ENCODE measurements around the gene BROX.
"Not testable (repeated sequence)": the region's sequence is repeated elsewhere in the genome, so short reads cannot be mapped to it uniquely, and the experiment has no call there.

Gene BROX

DNA sequence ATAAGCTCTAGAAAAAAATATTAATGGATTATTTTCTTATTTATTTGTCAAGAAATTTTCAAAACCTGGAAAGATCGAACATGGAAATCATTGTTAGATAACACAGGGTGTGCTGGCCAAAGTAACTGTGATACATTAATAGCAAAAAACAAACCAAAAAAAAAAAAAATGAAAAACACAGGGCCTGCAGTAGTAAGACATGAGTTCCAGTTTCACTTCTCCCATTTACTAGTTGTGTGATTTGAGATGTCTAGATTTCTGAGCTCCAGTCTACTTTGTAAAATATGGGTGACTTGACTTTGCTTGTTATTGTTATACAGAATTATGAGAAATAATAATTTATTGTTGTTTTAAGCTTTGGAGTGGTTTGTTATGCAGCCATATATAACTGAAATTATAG is 38.3 kb downstream of the BROX start:
- Mint-ChIP-seq H3K4me3 (no peak overlapping the region), H3K27ac (no peak overlapping the region), H3K9me3 (no peaks in the 10 kb centered on the region), H3K4me1 (no peaks in the 10 kb centered on the region), H3K27me3 (peaks cover 10% of the 10 kb centered on the region)
- ATAC-seq (no peak), DNase-seq (no peak)

DNA sequence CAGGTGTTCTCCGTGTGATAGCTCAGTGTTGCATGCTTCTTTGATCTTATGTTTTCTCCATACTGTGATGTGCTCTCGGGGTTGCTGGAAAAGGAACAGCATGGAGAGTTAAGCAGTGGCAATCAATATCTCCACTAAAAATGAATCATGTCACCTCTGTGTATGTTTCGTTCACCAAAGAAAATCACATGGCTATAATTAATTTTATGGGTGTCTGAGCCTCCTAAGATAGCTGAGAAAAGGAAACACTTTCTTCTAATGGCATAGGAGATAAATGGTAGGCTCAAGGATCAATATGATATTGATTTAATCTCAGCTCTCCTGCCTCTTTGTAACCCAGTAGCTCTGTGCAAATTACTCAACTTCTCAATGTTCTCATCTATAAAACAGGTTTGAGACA is 38.9 kb downstream of the BROX start:
- no peaks in the 10 kb centered on the region for H3K4me1 Mint-ChIP-seq
- DNase-seq: no peak
- H3K27me3 Mint-ChIP-seq: peaks cover 16% of the 10 kb centered on the region
- H3K9me3 Mint-ChIP-seq: no peaks in the 10 kb centered on the region
- H3K4me3 Mint-ChIP-seq: no peak overlapping the region
- H3K27ac Mint-ChIP-seq: no peak overlapping the region
- ATAC-seq: no peak

DNA sequence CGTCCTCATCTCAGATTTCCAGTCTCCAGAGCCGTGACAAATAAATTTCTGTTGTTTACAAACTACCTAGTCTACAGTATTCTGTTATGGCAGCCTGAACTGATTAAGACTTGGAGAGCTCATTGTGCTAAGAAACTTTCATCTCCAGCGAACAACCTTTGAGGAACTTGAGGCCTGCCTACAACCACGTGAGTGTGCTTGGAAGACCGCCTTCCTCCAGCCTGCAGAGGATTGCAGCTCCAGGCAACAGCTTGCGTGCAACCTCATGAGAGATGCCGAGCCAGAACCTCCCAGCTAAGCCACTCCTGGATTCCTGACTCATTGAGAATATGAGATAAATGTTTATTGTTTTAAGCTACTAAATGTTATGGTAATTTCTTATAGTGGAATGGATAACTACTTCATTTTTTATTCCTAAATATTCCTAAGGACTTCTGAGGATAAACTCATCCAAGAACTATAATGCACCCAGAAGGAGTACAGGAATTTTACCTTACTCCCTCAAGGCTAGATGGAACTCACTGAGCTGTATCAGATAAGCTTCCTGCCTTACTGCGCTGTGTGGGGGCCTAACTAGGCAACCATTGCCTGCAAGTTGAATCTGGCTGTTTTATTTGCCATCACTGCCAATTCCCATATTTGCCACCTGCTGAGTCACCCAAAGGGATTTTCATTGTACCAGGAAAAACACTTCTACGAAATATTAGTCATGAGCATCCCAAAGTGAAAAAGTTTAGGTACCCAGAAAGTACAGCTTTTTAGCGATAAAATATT is 42.2 kb downstream of the BROX start:
- no peak for ATAC-seq
- no peak overlapping the region for H3K4me3 Mint-ChIP-seq
- peaks cover 11% of the 10 kb centered on the region for H3K27me3 Mint-ChIP-seq
- no peak for DNase-seq
- no peak overlapping the region for H3K27ac Mint-ChIP-seq
- no peaks in the 10 kb centered on the region for H3K9me3 Mint-ChIP-seq
- no peaks in the 10 kb centered on the region for H3K4me1 Mint-ChIP-seq

DNA sequence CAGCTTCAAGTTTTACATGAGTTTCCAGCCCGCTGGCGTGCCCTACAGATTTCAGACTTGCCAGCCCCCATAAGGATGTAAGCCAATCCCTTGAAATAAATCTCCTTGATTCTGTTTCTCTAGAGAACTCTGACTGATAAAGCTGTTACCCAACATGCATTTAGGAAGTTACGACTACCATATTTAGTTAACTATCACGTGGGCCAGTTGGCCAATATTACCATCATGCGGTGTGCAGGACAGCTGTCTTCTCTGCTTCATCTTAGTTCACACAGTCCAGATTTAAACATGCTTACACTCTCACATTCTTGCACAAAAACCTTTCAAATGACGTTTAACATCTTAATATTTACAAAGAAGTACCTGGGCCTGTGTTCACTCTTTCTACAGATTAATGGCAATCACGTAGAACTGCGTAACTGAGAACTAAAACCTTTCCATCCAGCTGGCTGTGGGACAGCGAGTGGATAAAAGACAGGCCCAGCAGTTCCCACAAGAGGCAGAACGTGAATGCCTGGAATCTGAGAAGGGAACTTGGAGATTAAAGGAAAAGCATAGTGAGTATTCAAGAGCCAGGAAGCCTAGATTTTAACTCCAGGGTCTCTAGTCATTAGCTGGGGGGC is 45.4 kb downstream of the BROX start:
- Mint-ChIP-seq H3K4me3 (no peak overlapping the region), H3K27ac (no peak overlapping the region), H3K9me3 (no peaks in the 10 kb centered on the region), H3K27me3 (peaks cover 11% of the 10 kb centered on the region), H3K4me1 (no peaks in the 10 kb centered on the region)
- no peak for ATAC-seq
- no peak for DNase-seq

DNA sequence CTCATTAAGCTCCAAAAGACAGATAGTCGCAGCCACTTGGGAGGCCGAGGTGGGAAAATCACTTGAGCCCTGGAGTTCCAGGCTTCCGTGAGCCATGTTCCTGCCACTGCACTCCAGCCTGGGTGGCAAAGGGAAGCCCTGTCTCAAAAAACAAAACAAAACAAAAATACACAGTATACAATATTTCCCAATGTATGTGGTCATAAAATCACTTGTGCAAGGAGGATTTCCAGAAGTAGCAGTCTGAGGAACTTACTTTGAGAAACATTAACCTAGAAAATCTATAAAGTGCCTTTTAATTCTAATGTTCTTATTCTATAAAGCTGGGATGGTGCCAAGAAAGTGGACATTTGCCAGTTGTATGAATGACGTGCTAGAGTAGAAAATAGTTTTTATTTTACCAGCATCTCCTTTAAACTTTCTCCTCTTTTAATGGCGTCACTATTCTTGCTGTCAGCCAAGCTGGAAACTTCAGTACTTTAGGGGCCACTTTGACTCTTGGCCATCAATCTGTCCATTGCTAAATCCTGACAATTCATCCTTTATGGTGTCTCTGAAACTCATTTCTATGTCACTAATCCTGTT is 47.2 kb downstream of the BROX start:
- ATAC-seq (no peak), DNase-seq (no peak)
- peaks cover 11% of the 10 kb centered on the region for H3K27me3 Mint-ChIP-seq
- H3K4me1 Mint-ChIP-seq: no peaks in the 10 kb centered on the region
- no peak overlapping the region for H3K27ac Mint-ChIP-seq
- no peaks in the 10 kb centered on the region for H3K9me3 Mint-ChIP-seq
- no peak overlapping the region for H3K4me3 Mint-ChIP-seq

DNA sequence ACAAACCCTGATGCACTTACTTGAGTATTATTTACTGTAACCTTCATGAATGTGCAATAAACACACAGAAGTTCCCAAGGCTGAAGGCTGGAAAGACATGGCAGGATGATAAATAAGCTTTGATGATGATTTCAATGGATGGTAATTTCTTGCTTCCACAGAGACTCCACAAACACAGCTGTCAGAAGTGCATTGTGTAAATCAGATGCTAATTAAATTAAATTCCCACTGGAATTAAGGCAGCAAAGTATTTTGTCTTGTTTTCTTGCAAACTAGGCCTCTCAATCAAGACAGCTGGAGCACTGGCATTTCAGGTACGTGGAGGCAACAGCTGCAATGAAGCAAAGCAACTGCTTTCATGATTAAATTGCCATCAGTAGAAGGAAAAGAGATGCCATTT is 48.7 kb downstream of the BROX start:
- H3K4me3 Mint-ChIP-seq: no peak overlapping the region
- DNase-seq: no peak
- no peak for ATAC-seq
- no peaks in the 10 kb centered on the region for H3K4me1 Mint-ChIP-seq
- H3K27me3 Mint-ChIP-seq: peaks cover 4% of the 10 kb centered on the region
- no peak overlapping the region for H3K27ac Mint-ChIP-seq
- H3K9me3 Mint-ChIP-seq: no peaks in the 10 kb centered on the region

DNA sequence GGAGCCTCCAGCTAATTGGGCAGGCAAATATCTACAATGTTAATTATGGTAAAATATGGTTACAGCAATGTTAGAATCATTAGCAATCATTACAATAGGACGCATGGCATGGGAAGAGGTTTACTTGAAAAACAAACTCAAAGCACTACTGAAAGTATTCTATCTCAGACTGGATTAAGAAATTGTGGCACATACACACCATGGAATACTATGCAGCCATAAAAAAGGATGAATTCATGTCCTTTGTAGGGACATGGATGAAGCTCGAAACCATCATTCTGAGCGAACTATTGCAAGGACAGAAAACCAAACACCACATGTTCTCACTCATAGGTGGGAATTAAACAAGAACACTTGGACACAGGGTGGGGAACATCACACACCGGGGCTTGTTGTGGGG is 49.8 kb downstream of the BROX start:
- DNase-seq, H3K4me1 Mint-ChIP-seq, H3K27ac Mint-ChIP-seq, H3K4me3 Mint-ChIP-seq, ATAC-seq, H3K9me3 Mint-ChIP-seq, H3K27me3 Mint-ChIP-seq: not testable (repeated sequence)

DNA sequence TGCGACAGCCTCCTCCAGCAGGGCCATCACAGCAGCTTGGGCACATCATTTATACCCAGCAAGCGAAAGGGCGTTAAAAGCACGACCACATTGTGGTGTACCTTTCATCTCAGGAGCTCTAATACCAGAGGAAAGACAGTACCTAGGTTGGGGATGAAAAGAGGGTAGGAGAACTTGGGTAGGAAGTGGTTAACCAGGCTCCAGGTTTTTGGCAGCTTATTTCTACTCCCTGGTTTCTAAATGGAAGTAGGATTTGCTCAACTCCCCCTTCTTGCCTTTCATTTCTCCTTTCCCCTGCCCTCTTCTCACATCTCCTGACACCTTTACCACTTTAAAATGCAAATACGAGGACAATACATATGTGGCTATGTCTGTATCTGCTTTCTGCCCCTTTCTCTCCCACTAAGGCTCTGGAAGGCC is 54.8 kb downstream of the BROX start:
- Mint-ChIP-seq H3K27ac (no peak overlapping the region), H3K4me1 (peaks cover 16% of the 10 kb centered on the region), H3K27me3 (no peaks in the 10 kb centered on the region), H3K9me3 (peaks cover 31 to 32% of the 10 kb centered on the region in 2 donors), H3K4me3 (no peak overlapping the region)
- no peak for DNase-seq
- ATAC-seq: peak; percentile 70

DNA sequence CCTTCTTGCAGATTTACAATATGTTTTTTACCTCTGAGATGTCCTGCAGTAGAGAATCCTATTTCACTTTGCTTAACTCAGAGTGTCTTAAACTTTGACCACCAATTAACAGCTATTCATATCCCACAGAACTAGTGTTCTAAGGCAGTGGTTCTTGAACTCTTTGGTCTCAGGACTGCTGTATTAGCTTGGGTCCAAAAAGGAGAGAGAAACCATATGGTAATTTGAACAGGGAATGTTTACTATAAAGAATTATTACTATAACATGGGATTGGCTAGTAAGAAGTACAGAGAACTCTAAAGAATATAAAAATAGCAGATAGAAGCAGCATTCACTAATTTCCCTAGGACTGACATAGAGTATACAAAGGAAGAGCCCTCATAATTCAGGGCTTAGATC is 56.2 kb downstream of the BROX start:
- peaks cover 31 to 32% of the 10 kb centered on the region in 2 donors for H3K9me3 Mint-ChIP-seq
- ATAC-seq (no peak), DNase-seq (no peak)
- H3K4me1 Mint-ChIP-seq: peaks cover 30% of the 10 kb centered on the region
- no peak overlapping the region for H3K4me3 Mint-ChIP-seq
- no peak overlapping the region for H3K27ac Mint-ChIP-seq
- H3K27me3 Mint-ChIP-seq: no peaks in the 10 kb centered on the region

DNA sequence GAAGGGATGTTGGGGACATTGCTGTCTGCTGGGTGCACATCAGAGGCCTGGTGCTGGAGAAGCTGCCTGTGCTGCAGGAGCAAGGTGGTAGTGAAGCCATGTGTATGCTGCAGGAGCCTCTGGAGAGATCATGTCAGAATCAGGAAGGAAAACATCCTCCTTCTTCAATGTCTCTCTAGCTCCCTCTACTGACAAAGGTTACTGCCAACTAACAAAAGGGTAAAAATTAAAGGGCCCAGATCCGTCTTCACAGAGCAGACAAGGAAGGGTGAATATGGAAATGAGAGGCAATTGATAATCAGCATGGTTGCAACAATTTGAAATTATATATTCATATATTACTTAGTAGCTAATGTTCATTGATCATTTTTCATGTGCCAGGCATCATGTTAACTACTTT is 56.8 kb downstream of the BROX start:
- ATAC-seq (no peak), DNase-seq (no peak)
- no peak overlapping the region for H3K27ac Mint-ChIP-seq
- H3K9me3 Mint-ChIP-seq: peaks cover 31 to 32% of the 10 kb centered on the region in 2 donors
- H3K4me3 Mint-ChIP-seq: no peak overlapping the region
- no peaks in the 10 kb centered on the region for H3K27me3 Mint-ChIP-seq
- H3K4me1 Mint-ChIP-seq: peaks cover 30% of the 10 kb centered on the region

DNA sequence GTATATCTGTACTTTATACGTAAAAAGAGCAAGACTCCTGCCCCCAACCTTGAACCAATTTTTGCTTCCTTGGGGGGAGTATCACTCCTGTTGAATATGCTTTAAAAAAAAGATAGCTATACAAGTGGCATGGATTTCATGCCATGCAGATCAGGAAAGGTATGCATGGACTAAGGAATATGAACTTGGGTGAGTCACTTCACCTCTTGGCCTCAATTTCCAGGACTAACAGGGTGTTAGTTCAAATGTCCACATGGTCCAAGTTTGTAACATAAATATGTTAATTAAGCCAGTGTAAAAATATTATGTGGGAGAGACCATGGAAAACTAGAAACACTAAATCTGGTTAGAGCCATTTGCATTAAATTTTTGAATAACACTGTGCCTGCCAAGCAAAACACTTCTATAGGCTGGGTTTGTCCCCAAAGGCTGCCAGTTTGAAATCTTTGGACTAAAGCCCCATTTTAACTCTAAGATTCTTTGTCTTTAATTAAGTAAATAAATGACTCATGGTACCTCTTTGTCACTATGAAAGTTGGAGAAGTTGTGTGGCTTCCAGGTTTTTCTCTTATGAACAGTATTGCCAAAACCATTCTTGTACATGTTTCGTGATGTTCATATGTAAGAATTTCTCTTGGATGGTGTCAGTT is 57.7 kb downstream of the BROX start:
- ATAC-seq (no peak), DNase-seq (no peak)
- H3K27me3 Mint-ChIP-seq: no peaks in the 10 kb centered on the region
- peaks cover 31 to 40% of the 10 kb centered on the region in 2 donors for H3K9me3 Mint-ChIP-seq
- peaks cover 30% of the 10 kb centered on the region for H3K4me1 Mint-ChIP-seq
- H3K4me3 Mint-ChIP-seq: no peak overlapping the region
- H3K27ac Mint-ChIP-seq: no peak overlapping the region

DNA sequence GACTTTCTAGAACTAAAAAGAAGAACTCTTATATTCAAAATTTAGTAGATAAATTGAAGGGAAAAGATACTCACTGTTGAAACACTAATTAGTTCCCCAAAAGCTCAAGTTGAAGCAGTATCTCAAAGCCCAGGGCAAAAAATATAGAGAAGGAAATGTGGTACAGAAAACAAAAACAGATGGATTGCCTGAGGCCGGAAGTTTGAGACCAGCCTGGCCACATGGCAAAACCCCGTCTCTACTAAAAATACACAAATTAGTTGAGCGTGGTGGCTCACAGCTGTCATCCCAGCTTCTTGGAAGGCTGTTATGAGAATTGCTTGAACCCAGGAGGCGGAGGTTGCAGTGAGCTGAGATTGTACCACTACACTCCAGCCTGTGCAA is 60.6 kb downstream of the BROX start:
- H3K27ac Mint-ChIP-seq: peak overlapping the region in 1 of 2 donors; percentile 78
- DNase-seq (peak; percentile 8 to 39), ATAC-seq (peak; percentile 82)
- no peaks in the 10 kb centered on the region for H3K27me3 Mint-ChIP-seq
- H3K4me3 Mint-ChIP-seq: no peak overlapping the region
- peaks cover 19 to 29% of the 10 kb centered on the region in 2 donors for H3K9me3 Mint-ChIP-seq
- H3K4me1 Mint-ChIP-seq: peaks cover 20% of the 10 kb centered on the region

DNA sequence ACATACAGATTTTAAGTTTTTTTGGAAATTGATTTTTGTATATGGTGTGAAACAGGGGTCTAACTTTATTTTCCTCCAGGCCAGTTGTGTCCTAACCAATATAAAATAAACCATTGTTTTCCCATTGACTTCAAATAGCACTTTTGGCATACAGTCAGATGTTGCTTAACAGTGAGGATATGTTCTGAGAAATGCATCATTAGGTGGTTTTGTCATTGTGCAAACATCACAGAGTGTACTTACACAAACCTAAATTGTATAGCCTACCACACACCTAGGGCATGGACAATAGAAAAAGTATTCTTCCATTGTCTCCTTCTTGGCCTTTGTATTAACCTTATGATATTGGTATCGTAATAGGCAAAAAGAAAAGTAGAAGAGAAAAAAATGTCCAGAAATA is 65.1 kb downstream of the BROX start:
- Mint-ChIP-seq H3K4me1 (peaks cover 12% of the 10 kb centered on the region), H3K9me3 (peaks cover 0 to 7% of the 10 kb centered on the region in 2 donors), H3K27me3 (peaks cover 7% of the 10 kb centered on the region), H3K4me3 (no peak overlapping the region), H3K27ac (no peak overlapping the region)
- no peak for ATAC-seq
- DNase-seq: no peak

DNA sequence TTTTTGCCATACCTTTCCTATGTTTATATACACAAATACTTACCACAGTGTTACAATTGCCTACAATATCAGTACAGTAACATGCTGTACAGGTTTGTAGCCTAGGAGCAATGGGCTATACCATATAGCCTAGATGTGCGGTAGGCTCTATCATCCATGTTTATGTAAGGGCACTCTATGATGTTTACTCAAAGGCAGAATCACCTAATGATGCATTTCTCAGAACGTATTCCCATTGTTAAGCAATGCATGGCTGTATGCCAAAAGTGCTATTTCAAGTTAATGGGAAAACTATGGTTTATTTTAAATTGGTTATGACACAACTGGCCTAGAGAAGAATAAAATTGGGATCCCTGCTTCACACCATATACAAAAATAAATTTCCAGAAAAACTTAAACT is 65.6 kb downstream of the BROX start:
- ATAC-seq: no peak
- no peak for DNase-seq
- H3K27ac Mint-ChIP-seq: no peak overlapping the region

DNA sequence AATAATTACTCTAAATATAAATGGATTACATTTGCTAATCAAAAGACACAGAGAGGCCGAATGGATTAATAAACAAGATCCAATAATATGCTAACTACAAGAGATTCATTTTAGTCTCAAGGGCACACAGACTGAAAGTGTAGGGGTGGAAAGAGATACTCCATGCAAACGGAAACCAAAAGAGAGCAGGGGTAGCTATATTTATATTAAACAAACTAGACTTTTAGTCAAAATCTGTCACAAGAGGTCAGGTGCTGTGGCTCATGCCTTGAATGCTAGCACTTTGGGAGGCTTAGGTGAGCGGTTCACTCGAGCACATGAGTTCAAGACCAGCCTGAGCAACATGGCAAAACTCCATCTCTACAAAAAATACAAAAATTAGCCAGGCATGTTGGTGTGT is 68.9 kb downstream of the BROX start:
- H3K4me3 Mint-ChIP-seq: no peak overlapping the region
- H3K27me3 Mint-ChIP-seq: peaks cover 9% of the 10 kb centered on the region
- DNase-seq (no peak), ATAC-seq (no peak)
- H3K4me1 Mint-ChIP-seq: no peaks in the 10 kb centered on the region
- H3K9me3 Mint-ChIP-seq: no peaks in the 10 kb centered on the region
- no peak overlapping the region for H3K27ac Mint-ChIP-seq

More for the DNA sequence above, 65.6 kb downstream of the BROX start:
- Mint-ChIP-seq H3K4me1 (peaks cover 6% of the 10 kb centered on the region), H3K9me3 (peaks cover 0 to 7% of the 10 kb centered on the region in 2 donors), H3K4me3 (no peak overlapping the region), H3K27me3 (peaks cover 9% of the 10 kb centered on the region)

DNA sequence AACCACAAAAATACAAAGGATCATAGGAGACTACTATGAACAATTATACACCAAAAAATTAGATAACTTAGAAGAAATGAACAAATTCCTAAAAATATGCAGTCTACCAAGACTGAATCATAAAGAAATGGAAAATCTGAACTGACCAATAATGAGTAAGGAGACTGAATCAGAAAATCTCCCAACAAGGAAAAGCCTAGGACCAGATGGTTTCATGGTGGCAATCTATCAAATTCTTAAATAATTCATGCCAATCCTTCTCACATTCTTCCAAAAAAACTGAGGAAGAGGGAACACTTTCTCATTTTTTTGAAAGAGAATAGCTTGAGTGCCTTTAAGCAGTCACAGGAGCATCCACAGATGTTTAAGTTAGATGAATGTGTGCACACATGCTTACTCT is 70.7 kb downstream of the BROX start:
- ATAC-seq (no peak), DNase-seq (no peak)
- H3K4me1 Mint-ChIP-seq: no peaks in the 10 kb centered on the region
- H3K27me3 Mint-ChIP-seq: peaks cover 9% of the 10 kb centered on the region
- H3K27ac Mint-ChIP-seq: no peak overlapping the region
- no peak overlapping the region for H3K4me3 Mint-ChIP-seq
- no peaks in the 10 kb centered on the region for H3K9me3 Mint-ChIP-seq
